HepG2 (cell line): ENCODE measurements around the gene C20orf204. TPM values are rescaled to one million over a fixed set of nuclear protein-coding genes. Genes with fewer than 3 reads are reported as not detected.
A peak's percentile ranks its signal among the peaks of the same experiment; 100 is the strongest.

Source experiments
- ATF7 ChIP-seq, 2 experiments: fragments of 450-650 bp in 1 of 2; sonication (generic) in 1 of 2; formaldehyde crosslinking in 1 of 2; IDR thresholded peaks; 2 replicates each; pipeline versions ENCODE4 v1.4.0 to v1.6.1; 2016 to 2020; ENCODE audit warnings: antibody characterized with exemption in 1 of 2, mild to moderate bottlenecking in 1 of 2, missing genetic modification reagents in 1 of 2
- CAMTA2 ChIP-seq: sonication (generic); formaldehyde crosslinking; IDR thresholded peaks from 2 replicates; pipeline ENCODE4 v1.4.0; 2020; ENCODE audit warnings: mild to moderate bottlenecking, missing genetic modification reagents, borderline replicate concordance
- IKZF1 ChIP-seq: fragments of 450-650 bp; IDR thresholded peaks from 2 replicates; pipeline ENCODE4 v1.7.1; 2016
- POLR2G ChIP-seq: fragments of 200-400 bp; formaldehyde crosslinking; IDR thresholded peaks from 2 replicates; pipeline ENCODE4 v1.6.1; 2018; ENCODE audit warnings: mild to moderate bottlenecking, low read depth, low read length, moderate library complexity
- PTBP1 ChIP-seq: fragments of 200-400 bp; formaldehyde crosslinking; IDR thresholded peaks from 2 replicates; pipeline ENCODE4 v1.6.1; 2018; ENCODE audit warnings: low read length, low read depth; ENCODE audit not compliant: poor library complexity, severe bottlenecking
- SP5 ChIP-seq: IDR thresholded peaks from 2 replicates; pipeline ENCODE4 v1.6.1; 2016; ENCODE audit warnings: low read depth, borderline replicate concordance
- TBP ChIP-seq: sonication (generic); formaldehyde crosslinking; IDR thresholded peaks from 2 replicates; pipeline ENCODE4 v1.5.0; 2020; ENCODE audit warnings: missing genetic modification reagents
- TEAD2 ChIP-seq: sonication (generic); formaldehyde crosslinking; IDR thresholded peaks from 2 replicates; pipeline ENCODE4 v1.9.0; 2021; ENCODE audit warnings: missing genetic modification reagents
- ZNF512B ChIP-seq: sonication (generic); formaldehyde crosslinking; IDR thresholded peaks from 2 replicates; pipeline ENCODE4 v1.5.1; 2020; ENCODE audit warnings: missing genetic modification reagents, mild to moderate bottlenecking, borderline replicate concordance
- ZNF737 ChIP-seq: sonication (generic); formaldehyde crosslinking; IDR thresholded peaks from 2 replicates; pipeline ENCODE4 v1.5.0; 2020; ENCODE audit warnings: missing genetic modification reagents, mild to moderate bottlenecking, borderline replicate concordance
- polyA plus RNA-seq, 8 experiments: library from polyadenylated mRNA; depleted of rRNA in 3 of 8; stranded (reverse) in 7 of 8; unstranded in 1 of 8; fragments of >200 nt; fragmentation: Illumina TruSeq in 4 of 8; extraction: Trizol in 4 of 8; gene quantifications; 2 replicates each; pipeline versions ENCODE4 v1.2.1 to v1.2.3, GENCODE V29; 2011 to 2016; ENCODE audit warnings: low read depth in 4 of 8, missing spikeins in 1 of 8, mixed read lengths in 1 of 8; ENCODE audit not compliant: insufficient read depth in 1 of 8
- total RNA-seq, 5 experiments: library from RNA; depleted of rRNA; stranded (reverse); fragments of >200 nt; fragmentation: Illumina TruSeq; extraction: Trizol; gene quantifications; 2 replicates each; pipeline ENCODE4 v1.2.3, GENCODE V29; 2016; ENCODE audit warnings: low read depth in 1 of 5
- TF ChIP-seq, protein P1 (sequence below), 2 experiments: fragments of 450-650 bp in 1 of 2; sonication (generic) in 1 of 2; formaldehyde crosslinking in 1 of 2; IDR thresholded peaks; 2 replicates each; pipeline versions ENCODE4 v1.6.1 to v1.8.0; 2016 to 2022; ENCODE audit warnings: antibody characterized with exemption in 1 of 2, mild to moderate bottlenecking in 1 of 2, missing genetic modification reagents in 1 of 2
- TF ChIP-seq, protein P2 (sequence below): conservative IDR thresholded peaks from 2 replicates; pipeline ENCODE4 v1.6.1; 2018; ENCODE audit warnings: missing genetic modification reagents

The C20orf204 gene
- total and polyA plus RNA-seq, 2 of the 13 experiments (the other 11 are each of a cell fraction or from before 2014, with no cell fraction given), result 22.1 to 80.0 TPM

GRCh38 chr20:64063389-64064144 lies 27.6 kb downstream of the C20orf204 start (continued):
- TF ChIP-seq, protein P1, sequence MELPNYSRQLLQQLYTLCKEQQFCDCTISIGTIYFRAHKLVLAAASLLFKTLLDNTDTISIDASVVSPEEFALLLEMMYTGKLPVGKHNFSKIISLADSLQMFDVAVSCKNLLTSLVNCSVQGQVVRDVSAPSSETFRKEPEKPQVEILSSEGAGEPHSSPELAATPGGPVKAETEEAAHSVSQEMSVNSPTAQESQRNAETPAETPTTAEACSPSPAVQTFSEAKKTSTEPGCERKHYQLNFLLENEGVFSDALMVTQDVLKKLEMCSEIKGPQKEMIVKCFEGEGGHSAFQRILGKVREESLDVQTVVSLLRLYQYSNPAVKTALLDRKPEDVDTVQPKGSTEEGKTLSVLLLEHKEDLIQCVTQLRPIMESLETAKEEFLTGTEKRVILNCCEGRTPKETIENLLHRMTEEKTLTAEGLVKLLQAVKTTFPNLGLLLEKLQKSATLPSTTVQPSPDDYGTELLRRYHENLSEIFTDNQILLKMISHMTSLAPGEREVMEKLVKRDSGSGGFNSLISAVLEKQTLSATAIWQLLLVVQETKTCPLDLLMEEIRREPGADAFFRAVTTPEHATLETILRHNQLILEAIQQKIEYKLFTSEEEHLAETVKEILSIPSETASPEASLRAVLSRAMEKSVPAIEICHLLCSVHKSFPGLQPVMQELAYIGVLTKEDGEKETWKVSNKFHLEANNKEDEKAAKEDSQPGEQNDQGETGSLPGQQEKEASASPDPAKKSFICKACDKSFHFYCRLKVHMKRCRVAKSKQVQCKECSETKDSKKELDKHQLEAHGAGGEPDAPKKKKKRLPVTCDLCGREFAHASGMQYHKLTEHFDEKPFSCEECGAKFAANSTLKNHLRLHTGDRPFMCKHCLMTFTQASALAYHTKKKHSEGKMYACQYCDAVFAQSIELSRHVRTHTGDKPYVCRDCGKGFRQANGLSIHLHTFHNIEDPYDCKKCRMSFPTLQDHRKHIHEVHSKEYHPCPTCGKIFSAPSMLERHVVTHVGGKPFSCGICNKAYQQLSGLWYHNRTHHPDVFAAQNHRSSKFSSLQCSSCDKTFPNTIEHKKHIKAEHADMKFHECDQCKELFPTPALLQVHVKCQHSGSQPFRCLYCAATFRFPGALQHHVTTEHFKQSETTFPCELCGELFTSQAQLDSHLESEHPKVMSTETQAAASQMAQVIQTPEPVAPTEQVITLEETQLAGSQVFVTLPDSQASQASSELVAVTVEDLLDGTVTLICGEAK (IDR thresholded peaks at IDR 0.05), result no peak
- TF ChIP-seq, protein P1 (CRISPR knock-in tag; IDR thresholded peaks at IDR 0.05), result no peak
- no peak for TF ChIP-seq ZNF737
- no peak for TF ChIP-seq ZNF512B (CRISPR knock-in tag)
- TF ChIP-seq, protein P2, sequence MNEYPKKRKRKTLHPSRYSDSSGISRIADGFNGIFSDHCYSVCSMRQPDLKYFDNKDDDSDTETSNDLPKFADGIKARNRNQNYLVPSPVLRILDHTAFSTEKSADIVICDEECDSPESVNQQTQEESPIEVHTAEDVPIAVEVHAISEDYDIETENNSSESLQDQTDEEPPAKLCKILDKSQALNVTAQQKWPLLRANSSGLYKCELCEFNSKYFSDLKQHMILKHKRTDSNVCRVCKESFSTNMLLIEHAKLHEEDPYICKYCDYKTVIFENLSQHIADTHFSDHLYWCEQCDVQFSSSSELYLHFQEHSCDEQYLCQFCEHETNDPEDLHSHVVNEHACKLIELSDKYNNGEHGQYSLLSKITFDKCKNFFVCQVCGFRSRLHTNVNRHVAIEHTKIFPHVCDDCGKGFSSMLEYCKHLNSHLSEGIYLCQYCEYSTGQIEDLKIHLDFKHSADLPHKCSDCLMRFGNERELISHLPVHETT (CRISPR knock-in tag), result no peak
- peak; percentile 23 for TF ChIP-seq SP5 (CRISPR knock-in tag)
- no peak for TF ChIP-seq TBP
- TF ChIP-seq POLR2G, result no peak; the same call in 1 of the 2 replicates
- TF ChIP-seq TEAD2 (CRISPR knock-in tag), result no peak
- TF ChIP-seq PTBP1, result no peak
- peak; percentile 29 for TF ChIP-seq CAMTA2 (CRISPR knock-in tag)
- TF ChIP-seq IKZF1, result no peak
- TF ChIP-seq ATF7 (IDR thresholded peaks at IDR 0.05), result no peak
- no peak for TF ChIP-seq ATF7 (CRISPR knock-in tag; IDR thresholded peaks at IDR 0.05)
